Mesendoderm (in vitro differentiated cells): Measurements from ENCODE around the gene HABP2.

Source experiments
- DNase-seq: peaks from one replicate; pipeline ENCODE4 v3.0.0; 2013
- H2AK5ac ChIP-seq: 2 replicates; pipeline ENCODE4 v1.6.1; 2013; ENCODE audit warnings: low read length, inconsistent platforms
- H2BK120ac ChIP-seq: 2 replicates; pipeline ENCODE4 v1.6.1; 2013; ENCODE audit warnings: low read depth, mild to moderate bottlenecking, low read length, moderate library complexity, mixed read lengths
- H2BK15ac ChIP-seq: replicated peaks from 2 replicates; pipeline ENCODE4 v1.6.1; 2013; ENCODE audit warnings: low read depth, mild to moderate bottlenecking, moderate library complexity
- H2BK5ac ChIP-seq: 2 replicates; pipeline ENCODE4 v1.6.1; 2013; ENCODE audit warnings: low read length, inconsistent platforms
- H3K18ac ChIP-seq: 2 replicates; pipeline ENCODE4 v1.6.1; 2013; ENCODE audit warnings: mild to moderate bottlenecking, low read length, mixed read lengths
- H3K23ac ChIP-seq: one replicate; pipeline ENCODE4 v1.6.1; 2013; ENCODE audit warnings: low read length
- H3K27ac ChIP-seq: 2 replicates; pipeline ENCODE4 v1.5.1; 2013; ENCODE audit warnings: low read depth, mild to moderate bottlenecking, inconsistent platforms, low read length, moderate library complexity
- H3K27me3 ChIP-seq: 2 replicates; pipeline ENCODE4 v1.6.1; 2013; ENCODE audit warnings: low read length, control low read depth, mild to moderate bottlenecking, inconsistent platforms; ENCODE audit not compliant: insufficient read depth, poor library complexity
- H3K36me3 ChIP-seq: 2 replicates; pipeline ENCODE4 v1.6.1; 2013; ENCODE audit warnings: low read length, inconsistent platforms; ENCODE audit not compliant: control insufficient read depth, insufficient read depth
- H3K4ac ChIP-seq: one replicate; pipeline ENCODE4 v1.6.1; 2013; ENCODE audit warnings: low read depth, mild to moderate bottlenecking, low read length, moderate library complexity
- H3K4me1 ChIP-seq: 2 replicates; pipeline ENCODE4 v1.6.1; 2013; ENCODE audit warnings: low read depth, low read length, inconsistent platforms; ENCODE audit not compliant: control insufficient read depth
- H3K4me2 ChIP-seq: 2 replicates; pipeline ENCODE4 v1.6.1; 2013; ENCODE audit warnings: low read length
- H3K4me3 ChIP-seq: 2 replicates; pipeline ENCODE4 v1.5.1; 2013; ENCODE audit warnings: mild to moderate bottlenecking, low read length
- H3K56ac ChIP-seq: one replicate; pipeline ENCODE4 v1.6.1; 2013; ENCODE audit warnings: low read length
- H3K79me1 ChIP-seq: 2 replicates; pipeline ENCODE4 v1.6.1; 2013; ENCODE audit warnings: low read length, inconsistent platforms
- H3K79me2 ChIP-seq: 2 replicates; pipeline ENCODE4 v1.6.1; 2013; ENCODE audit warnings: mild to moderate bottlenecking, low read length; ENCODE audit not compliant: control insufficient read depth, insufficient read depth
- H3K9ac ChIP-seq: 2 replicates; pipeline ENCODE4 v1.6.1; 2013; ENCODE audit warnings: low read length, inconsistent platforms
- H4K5ac ChIP-seq: one replicate; pipeline ENCODE4 v1.6.1; 2013; ENCODE audit warnings: low read length
- H4K8ac ChIP-seq: one replicate; pipeline ENCODE4 v1.6.1; 2013; ENCODE audit warnings: low read depth, mild to moderate bottlenecking, control low read depth, low read length, moderate library complexity
- WGBS: extraction: QIAGEN DNeasy Blood & Tissue Kit; methylation state at CpG from one replicate; pipeline ENCODE4 v1.1.7; 2013; ENCODE audit warnings: low lambda C conversion rate, missing lambda C conversion rate; ENCODE audit not compliant: insufficient coverage; ENCODE audit errors: extremely low coverage; 5-methylcytosine and 5-hydroxymethylcytosine counted together

HABP2 gene

GRCh38 chr10:113527211-113527906 is 25.5 kb upstream of the HABP2 start:
- DNase-seq = no peak
- no peak overlapping the region for H2BK5ac ChIP-seq
- no peak overlapping the region for H2AK5ac ChIP-seq
- no peaks in the 10 kb centered on the region for H3K79me2 ChIP-seq
- H3K4me2 ChIP-seq = no peak overlapping the region
- no peak overlapping the region for H3K23ac ChIP-seq
- no peaks in the 10 kb centered on the region for H3K79me1 ChIP-seq
- H3K56ac ChIP-seq = no peak overlapping the region
- no peaks in the 10 kb centered on the region for H3K4me1 ChIP-seq
- H4K5ac ChIP-seq = no peak overlapping the region
- no peak overlapping the region for H3K27ac ChIP-seq
- H3K4me3 ChIP-seq = no peak overlapping the region
- H4K8ac ChIP-seq = no peak overlapping the region
- no peak overlapping the region for H3K4ac ChIP-seq
- H3K18ac ChIP-seq = no peak overlapping the region
- no peak overlapping the region for H2BK15ac ChIP-seq
- H3K9ac ChIP-seq = no peak overlapping the region
- no peaks in the 10 kb centered on the region for H3K27me3 ChIP-seq
- no CpG with 5 or more reads among the region's 9 CpGs for WGBS
- no peak overlapping the region for H2BK120ac ChIP-seq
- no peaks in the 10 kb centered on the region for H3K36me3 ChIP-seq

GRCh38 chr10:113528876-113529275 is 24.0 kb upstream of the HABP2 start:
- no CpG with 5 or more reads among the region's 7 CpGs for WGBS
- no peak overlapping the region for H2BK5ac ChIP-seq
- no peak overlapping the region for H3K4ac ChIP-seq

DNA sequence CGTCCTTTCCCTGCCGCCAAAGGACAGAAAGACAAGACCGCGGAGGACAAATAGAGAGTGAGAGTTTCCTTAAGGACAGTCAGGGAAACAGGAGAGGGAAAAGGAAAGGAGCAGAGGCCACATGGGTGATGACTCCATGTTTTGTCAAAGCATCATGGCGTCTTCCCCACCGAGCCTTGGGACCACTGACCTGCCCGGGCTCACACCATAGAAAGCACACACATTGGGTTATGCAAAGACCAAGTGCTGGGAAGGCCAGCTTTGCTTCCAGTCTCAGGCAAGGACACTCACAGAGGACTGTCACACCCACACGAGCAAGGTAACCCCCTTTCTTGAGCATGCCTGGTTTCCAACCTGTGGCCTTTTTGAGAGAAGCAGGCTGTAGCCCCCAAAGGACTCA is 23.3 kb upstream of the HABP2 start:
- no peak overlapping the region for H3K56ac ChIP-seq
- no peak overlapping the region for H2BK15ac ChIP-seq
- no CpG with 5 or more reads among the region's 8 CpGs for WGBS
- no peaks in the 10 kb centered on the region for H3K27me3 ChIP-seq
- no peaks in the 10 kb centered on the region for H3K79me1 ChIP-seq
- no peaks in the 10 kb centered on the region for H3K79me2 ChIP-seq
- H4K8ac ChIP-seq = no peak overlapping the region
- H3K9ac ChIP-seq = no peak overlapping the region
- H3K4ac ChIP-seq = no peak overlapping the region
- H4K5ac ChIP-seq = no peak overlapping the region
- DNase-seq = no peak
- H3K36me3 ChIP-seq = no peaks in the 10 kb centered on the region
- no peak overlapping the region for H3K18ac ChIP-seq
- H3K4me1 ChIP-seq = no peaks in the 10 kb centered on the region
- H3K4me3 ChIP-seq = no peak overlapping the region
- H3K23ac ChIP-seq = no peak overlapping the region
- no peak overlapping the region for H3K27ac ChIP-seq
- H2BK5ac ChIP-seq = no peak overlapping the region
- no peak overlapping the region for H2AK5ac ChIP-seq
- no peak overlapping the region for H2BK120ac ChIP-seq
- no peak overlapping the region for H3K4me2 ChIP-seq

More at GRCh38 chr10:113528876-113529275, 24.0 kb upstream of the HABP2 start:
- no peak overlapping the region for H2BK15ac ChIP-seq
- no peak overlapping the region for H2AK5ac ChIP-seq
- H2BK120ac ChIP-seq = no peak overlapping the region
- H3K56ac ChIP-seq = no peak overlapping the region
- H3K36me3 ChIP-seq = no peaks in the 10 kb centered on the region
- H4K8ac ChIP-seq = no peak overlapping the region
- H3K4me3 ChIP-seq = no peak overlapping the region
- no peak overlapping the region for H4K5ac ChIP-seq
- H3K27ac ChIP-seq = no peak overlapping the region
- no peak overlapping the region for H3K9ac ChIP-seq
- H3K27me3 ChIP-seq = no peaks in the 10 kb centered on the region
- no peak for DNase-seq
- no peaks in the 10 kb centered on the region for H3K79me2 ChIP-seq
- H3K79me1 ChIP-seq = no peaks in the 10 kb centered on the region
- no peak overlapping the region for H3K23ac ChIP-seq
- H3K4me2 ChIP-seq = no peak overlapping the region
- H3K4me1 ChIP-seq = no peaks in the 10 kb centered on the region
- H3K18ac ChIP-seq = no peak overlapping the region

DNA sequence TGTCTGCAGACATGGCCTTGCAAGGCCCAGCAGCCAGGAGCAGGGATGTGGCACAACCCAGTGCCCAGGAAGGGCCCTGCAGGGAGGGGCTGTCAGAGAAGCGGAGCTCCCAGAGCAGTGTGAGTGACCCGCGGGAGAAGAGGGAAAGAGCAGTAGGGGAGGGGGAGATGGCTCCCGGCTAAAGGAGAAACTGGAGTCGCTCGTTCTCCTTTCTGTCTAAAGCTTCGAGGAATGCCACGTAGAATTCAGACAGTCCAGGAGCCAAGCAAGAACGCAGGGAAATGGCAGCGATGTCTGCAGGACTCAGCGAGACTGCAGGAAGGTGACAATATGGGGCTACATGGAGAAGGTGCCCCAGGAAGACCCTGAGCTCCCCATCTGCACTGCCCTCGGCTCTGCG is 22.4 kb upstream of the HABP2 start:
- H3K79me2 ChIP-seq = no peaks in the 10 kb centered on the region
- H4K5ac ChIP-seq = no peak overlapping the region
- H3K23ac ChIP-seq = no peak overlapping the region
- no peak overlapping the region for H3K56ac ChIP-seq
- no peak overlapping the region for H2BK5ac ChIP-seq
- no peak overlapping the region for H3K4me2 ChIP-seq
- H2AK5ac ChIP-seq = no peak overlapping the region
- no peaks in the 10 kb centered on the region for H3K36me3 ChIP-seq
- no peak overlapping the region for H3K9ac ChIP-seq
- no peaks in the 10 kb centered on the region for H3K27me3 ChIP-seq
- H2BK15ac ChIP-seq = no peak overlapping the region
- H3K4me3 ChIP-seq = no peak overlapping the region
- no peaks in the 10 kb centered on the region for H3K79me1 ChIP-seq
- no peak for DNase-seq
- no peak overlapping the region for H2BK120ac ChIP-seq
- H3K27ac ChIP-seq = no peak overlapping the region
- H3K18ac ChIP-seq = no peak overlapping the region
- H3K4me1 ChIP-seq = no peaks in the 10 kb centered on the region
- H3K4ac ChIP-seq = no peak overlapping the region
- H4K8ac ChIP-seq = no peak overlapping the region
- no CpG with 5 or more reads among the region's 13 CpGs for WGBS

DNA sequence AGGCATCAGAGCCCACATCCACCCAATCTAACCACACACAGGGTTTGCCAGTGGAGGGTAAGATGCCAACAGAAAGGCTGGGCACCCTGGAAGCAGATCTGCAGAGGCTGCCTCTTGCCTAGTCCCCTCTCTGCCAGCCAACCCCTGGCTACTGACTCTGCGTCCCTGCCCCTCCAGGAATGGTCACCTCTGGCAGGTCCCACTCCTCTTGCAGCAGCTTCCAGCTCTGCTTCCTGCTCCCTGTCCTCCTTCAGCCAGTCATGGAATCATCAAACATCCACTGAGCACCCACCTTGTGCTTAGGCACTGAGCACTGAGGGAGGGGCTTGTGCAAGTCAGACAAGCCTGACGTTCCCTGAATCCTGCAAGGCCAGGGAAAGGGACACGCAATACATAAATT is 20.1 kb upstream of the HABP2 start:
- H3K4me2 ChIP-seq = no peak overlapping the region
- no peak overlapping the region for H3K9ac ChIP-seq
- no peak overlapping the region for H2BK5ac ChIP-seq
- no peak overlapping the region for H2BK15ac ChIP-seq
- no peak overlapping the region for H3K4me3 ChIP-seq
- H3K27ac ChIP-seq = no peak overlapping the region
- H3K79me1 ChIP-seq = no peaks in the 10 kb centered on the region
- H4K8ac ChIP-seq = no peak overlapping the region
- H3K27me3 ChIP-seq = no peaks in the 10 kb centered on the region
- H3K56ac ChIP-seq = no peak overlapping the region
- no peaks in the 10 kb centered on the region for H3K4me1 ChIP-seq
- H3K23ac ChIP-seq = no peak overlapping the region
- WGBS = no CpG with 5 or more reads among the region's 3 CpGs
- no peaks in the 10 kb centered on the region for H3K79me2 ChIP-seq
- H3K18ac ChIP-seq = no peak overlapping the region
- H4K5ac ChIP-seq = no peak overlapping the region
- no peak for DNase-seq
- H2BK120ac ChIP-seq = no peak overlapping the region
- no peaks in the 10 kb centered on the region for H3K36me3 ChIP-seq
- no peak overlapping the region for H2AK5ac ChIP-seq
- no peak overlapping the region for H3K4ac ChIP-seq

DNA sequence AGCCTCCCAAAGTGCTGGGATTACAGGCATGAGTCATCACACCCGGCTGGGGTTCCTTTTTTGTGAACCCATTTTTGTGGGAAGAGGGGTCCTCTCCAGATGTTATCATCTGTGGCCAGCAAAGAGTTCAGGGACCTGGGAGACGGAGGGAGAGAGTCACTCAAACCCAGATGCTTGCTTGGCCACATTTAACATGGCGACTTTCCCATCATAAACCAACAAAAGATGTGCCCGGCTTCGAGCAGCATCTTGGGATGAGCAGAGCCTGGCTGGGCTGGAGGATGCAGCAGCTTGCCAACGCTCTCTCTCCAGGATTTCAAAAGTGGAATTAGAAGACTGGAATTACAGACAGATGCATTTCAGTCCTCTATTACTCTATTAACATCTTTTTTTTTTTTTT is 19.1 kb upstream of the HABP2 start:
- no CpG with 5 or more reads among the region's 6 CpGs for WGBS
- H2AK5ac ChIP-seq = no peak overlapping the region
- H3K18ac ChIP-seq = no peak overlapping the region
- no peak overlapping the region for H3K4me3 ChIP-seq
- H4K5ac ChIP-seq = no peak overlapping the region
- no peaks in the 10 kb centered on the region for H3K79me1 ChIP-seq
- H2BK15ac ChIP-seq = no peak overlapping the region
- H3K79me2 ChIP-seq = no peaks in the 10 kb centered on the region
- H4K8ac ChIP-seq = no peak overlapping the region
- H3K23ac ChIP-seq = no peak overlapping the region
- H3K4me2 ChIP-seq = no peak overlapping the region
- H3K27me3 ChIP-seq = no peaks in the 10 kb centered on the region
- H3K36me3 ChIP-seq = no peaks in the 10 kb centered on the region
- no peak overlapping the region for H2BK120ac ChIP-seq
- H3K56ac ChIP-seq = no peak overlapping the region
- no peak overlapping the region for H2BK5ac ChIP-seq
- no peaks in the 10 kb centered on the region for H3K4me1 ChIP-seq
- no peak overlapping the region for H3K9ac ChIP-seq
- H3K27ac ChIP-seq = no peak overlapping the region
- DNase-seq = no peak
- no peak overlapping the region for H3K4ac ChIP-seq
